SKM-1 (cell line): ENCODE measurements around the gene CBX6.
"Not testable (repeated sequence)": the region's sequence is repeated elsewhere in the genome, so short reads cannot be mapped to it uniquely, and the experiment has no call there.

Experiments used
- DNase-seq: peaks from one replicate; lab custom pipeline; 2025; ENCODE audit not compliant: unreplicated experiment; lab: John Stamatoyannopoulos, UW

The CBX6 gene

DNA sequence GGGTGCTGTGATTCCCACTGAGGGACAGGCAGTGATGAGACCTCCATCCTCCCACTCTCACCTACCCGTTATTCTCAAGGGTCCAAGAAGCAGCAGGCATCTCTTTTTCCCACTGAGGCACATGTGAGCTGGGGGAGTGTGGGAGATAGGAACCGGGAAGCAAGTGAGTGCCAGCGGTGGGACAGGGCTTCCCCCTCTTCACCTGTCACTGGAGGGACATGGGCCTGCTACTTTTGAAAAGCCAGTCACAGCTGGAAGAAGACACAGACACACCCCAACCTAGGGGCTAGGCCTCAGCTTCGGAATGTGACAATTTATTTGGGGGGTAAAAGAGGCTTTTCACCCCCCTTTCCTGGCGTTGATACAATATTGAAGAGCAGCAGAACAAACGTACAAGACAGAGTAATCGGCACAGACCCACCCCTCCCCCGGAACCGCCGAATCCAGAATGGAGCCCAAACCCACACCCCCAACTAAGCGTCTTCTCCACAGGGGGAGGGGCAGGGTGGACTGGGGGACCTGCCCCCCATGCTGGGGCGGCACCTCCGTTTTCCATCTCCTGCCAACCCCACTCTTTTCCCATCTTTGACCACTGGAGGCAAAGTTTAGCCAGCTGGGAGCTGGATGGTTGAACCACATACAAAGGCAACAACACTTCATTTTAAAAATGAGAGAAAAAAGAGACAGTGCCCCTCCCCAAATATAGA is 10.7 kb downstream of the CBX6 start:
- DNase-seq = no peak

DNA sequence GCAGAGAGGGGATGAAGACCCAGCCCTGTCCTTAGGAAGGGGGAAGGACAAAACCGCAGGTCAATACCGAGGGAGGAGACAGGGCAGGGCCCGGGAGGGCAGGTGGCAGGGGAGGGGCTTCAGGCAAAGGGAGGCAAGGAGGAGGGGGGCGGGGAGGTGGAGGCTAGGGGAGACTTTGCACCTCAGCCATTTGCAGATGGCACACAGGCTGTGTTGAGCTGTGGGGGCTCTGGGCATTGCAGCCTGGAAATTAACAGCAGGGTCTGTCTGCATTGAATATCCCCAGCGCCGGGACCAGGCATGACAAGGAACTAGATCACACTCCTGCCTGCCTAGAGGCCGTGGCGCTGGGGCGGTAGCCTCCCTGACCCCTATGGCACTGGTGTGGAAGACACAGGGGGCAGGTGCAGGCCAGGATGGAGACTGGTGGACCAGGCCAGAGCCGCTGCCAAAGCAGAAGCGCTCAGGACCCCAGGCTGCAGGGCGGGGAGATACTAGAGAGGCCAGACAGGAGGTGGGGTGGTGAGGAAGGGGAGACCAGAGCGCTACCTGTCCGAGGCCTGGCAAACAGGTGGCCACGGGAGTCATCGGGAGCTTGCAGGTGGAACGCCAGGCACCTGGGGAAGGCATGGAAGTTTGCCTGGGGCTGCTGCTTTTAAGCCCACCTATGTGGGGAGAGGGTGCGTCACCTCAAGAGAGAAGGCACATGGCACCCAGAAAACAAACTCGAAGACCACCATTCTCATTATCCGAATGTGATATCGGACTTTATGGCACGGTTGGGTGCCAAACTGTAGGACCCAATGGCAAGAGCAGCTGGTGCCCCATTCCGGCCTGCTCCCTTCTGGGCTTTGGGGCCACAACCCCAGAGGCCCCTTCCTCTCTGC is 11.5 kb downstream of the CBX6 start:
- DNase-seq = no peak

DNA sequence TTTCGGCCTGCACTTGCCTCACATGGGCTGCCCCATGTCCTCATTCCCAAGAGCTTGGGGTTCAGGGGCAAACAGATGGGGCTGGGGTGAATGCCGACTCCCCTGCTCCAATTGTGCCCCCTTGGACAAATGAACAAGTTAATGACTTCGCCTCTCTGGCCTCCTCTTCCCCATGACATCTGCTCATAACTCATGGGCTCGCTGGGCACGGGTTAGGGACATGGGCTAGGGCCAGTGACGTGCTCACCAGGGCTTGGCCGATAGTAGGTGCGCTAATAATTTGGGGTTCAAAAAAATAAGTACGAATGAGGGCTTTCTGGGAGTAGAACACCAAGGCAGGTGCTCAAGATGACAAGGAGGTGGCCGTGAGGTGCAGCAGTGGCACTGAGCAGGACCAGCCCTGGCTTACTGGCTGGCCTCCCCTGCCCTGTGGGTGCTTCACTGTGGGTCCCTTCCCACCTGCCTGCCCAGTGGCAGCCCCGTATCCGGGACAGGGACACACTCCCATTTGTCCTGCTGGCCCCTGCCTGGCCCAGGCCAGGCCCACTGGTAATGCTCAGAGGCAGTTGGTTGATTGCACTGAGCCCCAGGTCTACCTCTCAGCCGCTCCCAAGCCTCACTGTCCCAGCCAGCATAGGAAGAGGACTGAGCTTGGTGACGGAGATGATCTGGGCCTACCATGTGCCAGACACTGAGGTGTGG is 12.3 kb downstream of the CBX6 start:
- DNase-seq = no peak

- DNase-seq = no peak
These were observed 13.5 kb downstream of the CBX6 start for GRCh38 chr22:38858492-38858891.

GRCh38 chr22:38854476-38854875 is 17.5 kb downstream of the CBX6 start:
- DNase-seq = not testable (repeated sequence)

GRCh38 chr22:38853883-38854282 is 18.1 kb downstream of the CBX6 start:
- not testable (repeated sequence) for DNase-seq

DNA sequence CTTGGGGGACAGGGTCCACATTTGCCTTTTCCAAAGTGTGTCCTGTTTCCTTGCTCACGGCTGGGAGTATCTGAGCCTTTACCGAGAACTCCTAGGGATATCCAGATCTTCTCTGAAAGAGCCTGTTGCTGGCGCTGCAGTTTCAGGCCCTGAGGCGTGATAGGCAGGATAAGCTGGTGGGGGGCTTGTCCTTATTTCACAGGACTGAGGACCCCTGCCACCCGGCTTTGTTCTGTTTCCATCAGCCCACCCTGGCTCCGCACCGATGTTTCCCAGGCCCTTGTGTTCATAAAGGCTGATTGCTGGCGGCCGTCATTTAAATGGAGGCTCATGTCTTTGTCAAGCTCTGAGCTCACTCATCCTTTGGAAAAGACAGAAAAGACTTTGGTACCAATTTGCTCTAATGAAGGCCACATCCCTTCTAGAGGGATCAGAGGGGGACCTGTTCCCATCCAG is 18.8 kb downstream of the CBX6 start:
- no peak for DNase-seq

DNA sequence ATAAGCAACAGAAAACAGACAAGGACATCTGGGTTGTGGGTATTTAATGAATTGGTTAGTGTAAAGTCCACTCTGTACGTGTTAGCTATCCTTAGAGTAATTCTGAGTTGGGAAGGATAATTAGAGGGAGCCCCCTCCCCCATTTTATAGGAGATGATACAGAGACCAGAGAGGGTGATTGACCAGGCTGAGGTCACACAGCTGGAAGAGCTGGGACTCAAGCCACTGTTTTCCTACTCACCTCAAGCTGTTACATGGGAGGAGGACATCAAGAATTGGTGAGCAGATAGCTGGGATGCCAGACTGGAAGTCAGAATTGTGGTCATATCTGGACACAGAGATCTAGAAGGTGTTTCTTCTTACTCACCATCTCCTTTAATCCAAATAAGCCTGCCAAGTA is 19.5 kb downstream of the CBX6 start:
- no peak for DNase-seq

DNA sequence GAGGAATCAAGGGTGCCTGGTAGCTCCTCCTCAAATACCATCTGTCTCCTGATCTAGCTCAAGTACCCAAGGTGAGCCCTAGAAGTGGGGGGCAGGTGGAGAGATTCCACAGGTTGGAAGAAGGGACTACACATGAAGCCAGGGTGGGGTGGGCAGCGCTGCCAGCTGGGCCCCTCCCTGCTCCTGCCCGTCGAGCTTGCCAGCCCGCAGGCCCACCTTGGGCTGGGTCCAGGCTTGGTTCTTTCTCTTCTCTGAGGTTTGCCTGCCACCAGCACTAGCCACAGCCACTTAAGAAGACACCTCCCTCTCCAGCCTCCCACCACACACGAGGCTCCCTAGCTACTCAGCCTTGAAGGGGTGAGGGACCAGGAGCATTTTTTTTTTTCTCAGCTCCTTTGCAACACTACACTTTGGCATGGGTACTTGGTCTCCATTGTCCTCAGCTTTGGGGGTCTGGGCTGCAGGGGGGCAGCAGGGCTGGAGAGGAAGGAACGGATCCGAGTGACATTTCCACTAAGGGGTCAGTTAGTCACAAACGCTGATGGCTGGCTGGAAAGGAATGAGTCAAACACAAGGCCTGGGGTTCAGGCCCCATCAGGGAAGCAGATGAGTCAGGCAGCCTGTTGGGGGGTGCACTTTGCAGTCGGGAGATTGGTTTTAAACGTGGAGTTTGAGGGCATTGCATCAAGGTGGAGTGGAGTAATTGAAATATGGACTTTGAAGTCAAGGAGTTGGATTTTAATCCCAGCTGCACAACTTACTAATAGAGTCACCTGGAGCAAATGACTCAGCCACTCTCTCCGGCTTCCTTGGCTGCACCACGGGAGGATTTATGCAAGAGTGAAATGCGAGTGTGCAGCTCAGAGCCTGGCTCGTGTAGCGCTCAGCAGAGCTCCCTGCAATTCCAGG is 20.8 kb downstream of the CBX6 start:
- DNase-seq = no peak

DNA sequence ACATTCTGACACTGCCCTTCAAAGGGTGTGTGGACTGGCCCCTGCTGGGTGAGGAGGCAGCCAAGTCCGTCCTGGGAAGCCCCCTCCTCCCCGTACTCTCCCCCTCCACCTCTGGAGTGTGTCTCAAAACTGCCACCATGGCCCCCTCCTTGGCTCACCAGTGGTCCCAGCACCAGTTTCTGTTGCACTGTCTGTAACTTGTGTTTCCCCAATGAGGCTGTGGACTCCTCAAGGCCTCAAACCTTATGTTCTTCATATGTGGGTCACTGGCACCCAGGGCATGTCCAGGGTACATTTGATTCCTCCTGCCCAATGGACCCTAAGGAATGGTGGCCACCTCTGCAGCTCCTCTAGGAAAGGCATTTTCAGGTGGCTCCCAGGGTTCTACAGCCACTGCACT is 21.6 kb downstream of the CBX6 start:
- no peak for DNase-seq

GRCh38 chr22:38849811-38850210 is 22.2 kb downstream of the CBX6 start:
- no peak for DNase-seq

GRCh38 chr22:38846412-38846811 is 25.6 kb downstream of the CBX6 start:
- DNase-seq = no peak

DNA sequence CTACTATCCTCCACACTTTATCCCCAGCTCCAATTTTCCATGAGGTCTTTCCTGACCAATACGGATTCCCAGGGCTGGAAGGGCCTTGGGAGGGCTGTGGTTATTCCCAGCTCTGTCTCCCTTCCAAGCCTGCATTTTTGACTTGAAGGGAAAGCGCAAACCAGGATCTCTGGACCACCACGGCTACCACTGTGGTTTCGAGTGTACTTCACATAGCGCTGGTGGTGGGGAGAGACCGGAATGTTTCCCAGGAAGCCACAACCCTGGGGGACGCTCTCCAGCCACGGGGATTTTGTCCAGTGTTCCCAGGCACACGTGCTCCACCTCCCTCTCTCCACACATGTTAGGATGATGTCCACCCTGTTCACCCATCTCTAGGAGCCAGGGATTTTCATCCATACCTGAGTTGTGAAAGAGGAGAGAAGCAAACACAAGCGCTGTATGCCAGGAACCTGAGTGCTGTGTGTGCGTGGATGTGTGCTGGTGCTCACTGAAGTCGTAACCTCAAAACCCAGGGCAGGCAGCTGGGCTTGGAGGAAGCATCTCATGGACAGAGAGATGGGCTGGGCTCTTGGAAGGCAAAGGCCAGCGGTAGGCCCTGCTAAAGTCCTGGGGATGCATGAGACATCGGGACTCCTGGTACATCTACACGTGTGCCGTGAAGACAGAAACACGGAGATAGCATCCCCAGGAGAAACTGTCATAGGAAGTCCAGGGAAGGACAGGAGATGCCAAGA is 26.8 kb downstream of the CBX6 start:
- no peak for DNase-seq

- peak; percentile 23 for DNase-seq
These were observed 27.6 kb downstream of the CBX6 start for GRCh38 chr22:38844315-38845003.

GRCh38 chr22:38843657-38844314 is 28.2 kb downstream of the CBX6 start, which contains the start of gene NPTXR:
NPTXR (minus strand) TSS chr22:38844028.
- DNase-seq = peak; percentile 31

DNA sequence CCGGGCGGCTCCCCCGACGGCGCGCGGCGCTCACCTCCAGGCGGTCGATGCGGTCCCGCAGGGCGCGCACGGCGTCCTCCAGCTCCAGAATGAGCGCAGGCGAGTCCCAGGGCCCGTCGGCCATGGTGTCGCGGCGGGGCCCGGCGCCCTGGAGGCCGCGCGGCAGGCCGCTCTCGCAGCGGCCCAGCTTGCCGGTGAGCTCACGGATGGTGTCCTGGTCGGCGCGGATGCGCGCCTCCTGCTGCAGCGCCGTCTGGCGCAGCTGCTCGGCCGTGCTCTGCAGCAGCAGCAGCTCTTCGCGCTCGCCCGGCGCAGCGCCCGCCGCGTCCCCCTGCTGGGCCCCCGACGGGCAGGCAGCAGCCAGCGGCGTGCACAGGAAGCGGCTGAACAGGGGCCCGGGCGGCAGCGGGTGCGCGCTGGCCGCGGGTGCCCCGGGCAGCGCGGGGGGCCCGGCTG is 28.8 kb downstream of the CBX6 start:
- no peak for DNase-seq

GRCh38 chr22:38842512-38843200 is 29.4 kb downstream of the CBX6 start:
- DNase-seq = no peak

GRCh38 chr22:38841635-38842034 is 30.4 kb downstream of the CBX6 start:
- no peak for DNase-seq
